ENCODE results near the gene RIPK1.

GRCh38 chr6:3033652-3034051 lies 34.6 kb upstream of the RIPK1 start:
- TF ChIP-seq CTCF (IDR thresholded peaks at IDR 0.05; ENCODE audit: control extremely low read depth in 1 of 3, insufficient read depth in 1 of 3, low read depth in 1 of 3, low read length in 3 of 3) (no peak), SIN3A (conservative IDR thresholded peaks at IDR 0.05 in 1 of 2, IDR thresholded peaks at IDR 0.05 in 1 of 2; ENCODE audit: low read depth in 1 of 2, low read length in 2 of 2) (no peak), SIRT6 (IDR thresholded peaks at IDR 0.05; ENCODE audit: low read length) (no peak), MAX (IDR thresholded peaks at IDR 0.05) (no peak), TBP (IDR thresholded peaks at IDR 0.05; ENCODE audit: low read depth, low read length) (no peak), HDAC6 (IDR thresholded peaks at IDR 0.05; ENCODE audit: low read depth, low read length) (no peak), BRCA1 (IDR thresholded peaks at IDR 0.05; ENCODE audit: low read depth, low read length) (no peak), PHF8 (conservative IDR thresholded peaks at IDR 0.05; ENCODE audit: low read depth, low read length) (no peak), TAF1 (IDR thresholded peaks at IDR 0.05; ENCODE audit: low read depth, low read length) (no peak), CREB1 (IDR thresholded peaks at IDR 0.05) (no peak), ASH2L (IDR thresholded peaks at IDR 0.05; ENCODE audit: low read length) (no peak), JUND (IDR thresholded peaks at IDR 0.05; ENCODE audit: low read length) (no peak)
